ENCODE data around the gene PIEZO1. TPM values are rescaled to one million over a fixed set of nuclear protein-coding genes. Genes with fewer than 3 reads are reported as not detected.

PIEZO1 gene
- total RNA-seq, 2 donors from 2014 or later, result 37.7 to 73.2 TPM

GRCh38 chr16:88804173-88804551, 19.1 kb upstream of the PIEZO1 start:
- Histone ChIP-seq H3K9me3 (no peaks in the 10 kb centered on the region), H3K4me1 (peaks cover 0 to 25% of the 10 kb centered on the region in 2 donors), H3K27me3 (no peaks in the 10 kb centered on the region), H3K27ac (no peak overlapping the region), H3K36me3 (peaks cover 2% of the 10 kb centered on the region), H3K4me3 (peak overlapping the region; percentile 61 to 75)
- TF ChIP-seq CTCF (IDR thresholded peaks at IDR 0.05), result no peak
- no peak for DNase-seq (ENCODE audit: low spot score)

DNA sequence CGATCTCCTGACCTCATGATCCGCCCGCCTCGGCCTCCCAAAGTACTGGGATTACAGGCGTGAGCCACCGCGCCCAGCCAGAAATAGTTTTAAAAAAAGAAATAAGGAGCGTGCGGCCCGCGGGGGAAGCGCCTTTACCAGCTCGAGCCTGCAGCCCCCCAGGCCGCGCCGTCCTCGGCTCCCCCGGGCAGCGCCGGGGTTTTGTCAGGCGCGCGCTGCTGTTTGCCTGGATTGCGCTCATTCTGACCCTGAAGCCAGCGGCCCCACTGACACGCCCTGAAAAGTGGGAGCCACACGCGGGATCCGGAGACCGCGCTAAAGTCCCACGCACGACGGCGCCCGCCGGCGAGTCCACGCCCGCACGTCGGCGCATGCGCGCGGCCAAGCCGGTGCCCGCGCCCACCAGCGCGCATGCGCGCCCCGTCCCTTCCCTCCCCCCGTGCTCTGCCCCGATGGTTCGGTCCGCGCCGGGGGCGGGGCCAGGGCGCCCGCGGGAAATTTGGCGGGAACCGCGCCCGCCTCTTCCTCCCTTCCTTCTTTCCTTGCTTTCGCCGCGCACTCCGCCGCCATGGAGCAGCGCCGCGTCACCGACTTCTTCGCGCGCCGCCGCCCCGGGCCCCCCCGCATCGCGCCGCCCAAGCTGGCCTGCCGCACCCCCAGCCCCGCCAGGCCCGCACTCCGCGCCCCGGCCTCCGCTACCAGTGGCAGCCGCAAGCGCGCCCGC, 18.4 kb upstream of the PIEZO1 start, which contains the start of gene CDT1:
Gene CDT1, plus strand, starts transcription at position 526 of the 724 bp plus-strand sequence. Its CDS starts 43 bp downstream, at position 569.
- no peaks in the 10 kb centered on the region for H3K9me3 ChIP-seq
- peak within 1 kb of the TSS; percentile 61 to 75 for H3K4me3 ChIP-seq
- no peaks in the 10 kb centered on the region for H3K36me3 ChIP-seq
- peak; percentile 82 for DNase-seq (ENCODE audit: low spot score)
- no peak for TF ChIP-seq CTCF (IDR thresholded peaks at IDR 0.05)
- H3K27ac ChIP-seq, result peak within 1 kb of the TSS; percentile 68 to 73
- no peaks in the 10 kb centered on the region for H3K27me3 ChIP-seq
- peaks cover 0 to 25% of the 10 kb centered on the region in 2 donors for H3K4me1 ChIP-seq

DNA sequence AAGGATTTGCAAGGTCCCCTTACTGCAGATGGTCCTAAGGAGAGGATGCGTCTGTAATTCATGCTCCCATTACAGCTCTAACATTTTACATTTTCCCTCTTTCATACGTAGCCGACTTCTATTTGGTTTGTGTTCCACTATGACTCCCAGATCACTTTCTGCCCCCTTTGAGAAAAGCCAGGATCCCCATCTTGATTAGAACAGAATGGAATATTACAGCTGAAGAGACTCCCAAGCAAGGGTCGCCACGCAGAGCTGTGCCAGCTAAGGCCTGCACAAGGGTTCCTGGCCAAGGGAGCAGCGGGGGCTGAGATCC, 15.2 kb upstream of the PIEZO1 start:
- DNase-seq (ENCODE audit: low spot score), result no peak
- H3K4me3 ChIP-seq, result no peak overlapping the region
- H3K9me3 ChIP-seq, result no peaks in the 10 kb centered on the region
- H3K36me3 ChIP-seq, result no peaks in the 10 kb centered on the region
- H3K27ac ChIP-seq, result no peak overlapping the region
- H3K4me1 ChIP-seq, result peaks cover 0 to 25% of the 10 kb centered on the region in 2 donors
- no peak for TF ChIP-seq CTCF (IDR thresholded peaks at IDR 0.05)
- H3K27me3 ChIP-seq, result no peaks in the 10 kb centered on the region

DNA sequence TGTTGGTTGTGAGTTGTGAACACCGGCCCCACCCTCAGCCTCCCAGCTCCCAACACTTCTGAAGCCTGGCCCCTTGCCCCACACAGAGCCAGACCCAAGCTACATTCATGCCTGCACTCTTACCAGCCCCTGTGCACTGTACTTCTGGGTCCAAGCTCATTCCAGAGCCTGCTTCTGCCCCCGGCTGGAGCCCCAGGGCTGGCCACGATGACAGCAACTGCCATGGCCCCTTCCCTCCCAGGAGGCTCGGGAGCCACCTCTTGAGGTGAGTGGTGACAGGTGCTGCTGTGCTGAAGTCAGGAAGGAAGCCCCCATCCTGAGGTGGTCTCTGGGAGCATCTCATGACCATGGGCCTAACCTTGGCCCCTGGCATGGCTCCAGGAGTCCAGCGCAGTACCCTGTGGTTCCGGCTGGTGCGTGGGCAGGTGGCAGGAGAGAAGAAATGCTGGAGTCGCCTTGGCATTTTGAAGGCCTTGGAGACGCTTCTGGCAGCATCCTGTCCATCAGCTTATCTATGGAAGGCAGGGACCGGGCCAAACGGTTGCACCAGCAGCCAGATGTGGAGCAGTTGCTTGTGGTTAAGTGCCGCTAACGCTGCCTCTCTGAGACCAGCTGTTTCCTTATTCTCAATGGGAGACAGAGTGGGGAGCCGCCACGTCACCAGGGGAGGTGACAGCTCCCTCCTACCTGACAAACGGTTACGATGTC, 14.7 kb upstream of the PIEZO1 start:
- H3K9me3 ChIP-seq, result no peaks in the 10 kb centered on the region
- H3K36me3 ChIP-seq, result no peaks in the 10 kb centered on the region
- peaks cover 0 to 23% of the 10 kb centered on the region in 2 donors for H3K4me1 ChIP-seq
- no peak overlapping the region for H3K27ac ChIP-seq
- no peaks in the 10 kb centered on the region for H3K27me3 ChIP-seq
- no peak for TF ChIP-seq CTCF (IDR thresholded peaks at IDR 0.05)
- no peak overlapping the region for H3K4me3 ChIP-seq
- no peak for DNase-seq (ENCODE audit: low spot score)

GRCh38 chr16:88798772-88799455, 13.9 kb upstream of the PIEZO1 start:
- no peak for TF ChIP-seq CTCF (IDR thresholded peaks at IDR 0.05)
- no peaks in the 10 kb centered on the region for H3K27me3 ChIP-seq
- H3K4me1 ChIP-seq, result peaks cover 0 to 15% of the 10 kb centered on the region in 2 donors
- DNase-seq (ENCODE audit: low spot score), result no peak
- H3K4me3 ChIP-seq, result no peak overlapping the region
- H3K9me3 ChIP-seq, result no peaks in the 10 kb centered on the region
- H3K36me3 ChIP-seq, result no peaks in the 10 kb centered on the region
- no peak overlapping the region for H3K27ac ChIP-seq
